Activated CD4-positive, alpha-beta memory T cell treated with anti-CD3 and anti-CD28 coated beads for 36 hours (primary cell): ENCODE results near the gene DHPS. TPM values are rescaled to one million over a fixed set of nuclear protein-coding genes. Genes with fewer than 3 reads are reported as not detected.
"Not testable (repeated sequence)": the region's sequence is repeated elsewhere in the genome, so short reads cannot be mapped to it uniquely, and the experiment has no call there.

Experiments used
- CTCF ChIA-PET: fragments of 350-600 bp; sonication (Branson Sonifier 250); formaldehyde crosslinking; loops from one replicate; lab custom pipeline; 2021; ENCODE audit warnings: antibody characterized with exemption, inconsistent platforms; lab: Charles Lee
- POLR2A ChIA-PET: fragments of 350-600 bp; sonication (Branson Sonifier 250); formaldehyde crosslinking; loops from one replicate; lab custom pipeline; 2021; ENCODE audit warnings: antibody characterized with exemption; lab: Charles Lee
- DNase-seq: peaks from one replicate; pipeline ENCODE4 v3.0.0-alpha.2; 2020
- H3K27ac Mint-ChIP-seq: one replicate; pipeline ENCODE4 v1.8.0; 2021; ENCODE audit warnings: mixed read lengths
- H3K27me3 Mint-ChIP-seq: one replicate; pipeline ENCODE4 v1.8.0; 2021; ENCODE audit warnings: mixed read lengths
- H3K36me3 Mint-ChIP-seq: one replicate; pipeline ENCODE4 v1.8.0; 2021; ENCODE audit warnings: mixed read lengths
- H3K4me1 Mint-ChIP-seq: one replicate; pipeline ENCODE4 v1.8.0; 2021; ENCODE audit warnings: low read depth, mixed read lengths
- H3K4me3 Mint-ChIP-seq: one replicate; pipeline ENCODE4 v1.8.0; 2021; ENCODE audit warnings: mild to moderate bottlenecking, mixed read lengths
- H3K9me3 Mint-ChIP-seq: one replicate; pipeline ENCODE4 v1.8.0; 2021; ENCODE audit warnings: mixed read lengths
- intact Hi-C: fragments of 100-400 bp; cut with micrococcal nuclease; formaldehyde crosslinking; loops from one replicate; pipeline ENCODE4 v1.15.1; 2023
- total RNA-seq, 2 experiments: library from RNA; stranded (reverse); gene quantifications; one replicate each; pipeline ENCODE4 v1.2.3, GENCODE V29; 2021

DHPS gene
- total RNA-seq, 2 experiments from 2014 or later = 126 to 127 TPM

DNA sequence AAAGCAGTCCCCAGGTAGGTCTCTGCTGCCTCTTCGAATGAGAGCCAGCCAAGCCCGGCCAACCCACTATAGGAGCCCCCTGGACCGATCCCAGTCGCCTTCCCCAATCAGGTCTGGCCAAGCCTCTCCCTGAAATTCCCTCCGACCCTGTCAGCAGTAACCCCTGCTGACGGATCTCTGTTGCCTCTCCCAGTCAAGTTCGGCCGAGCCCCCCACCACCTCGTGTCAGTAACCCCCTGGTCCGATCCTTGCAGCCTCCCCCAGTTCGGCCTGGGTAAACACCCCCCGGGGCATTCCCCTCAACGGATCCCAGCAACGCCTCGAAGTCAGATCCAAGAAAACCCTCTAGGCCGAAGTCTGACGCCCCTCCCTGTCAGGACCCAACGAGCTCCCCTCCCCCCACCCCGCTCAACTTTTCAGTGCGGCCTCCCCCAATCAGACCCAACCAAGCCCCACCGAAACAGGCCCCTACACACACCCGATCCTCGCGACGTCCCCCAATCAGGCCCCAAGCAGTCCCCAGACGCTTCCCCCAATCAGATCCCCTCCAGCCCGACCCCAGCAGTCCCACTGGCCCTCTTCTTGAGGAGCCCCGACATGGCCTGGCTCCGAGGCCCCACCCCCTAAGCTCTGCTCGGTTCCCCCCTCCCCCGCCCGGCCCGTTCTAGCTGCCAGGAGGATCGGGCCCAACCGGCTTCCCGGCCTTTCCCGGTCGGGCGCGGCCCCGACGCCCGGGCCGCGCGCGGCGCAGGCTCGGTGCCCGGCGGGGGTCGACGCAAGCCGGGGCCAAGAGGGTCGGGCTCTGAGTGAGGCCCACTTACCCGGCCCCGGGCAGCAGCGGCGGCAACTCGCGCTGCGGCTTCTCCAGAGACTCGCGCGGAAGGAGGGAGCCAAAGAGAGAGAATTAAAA, 40.2 kb upstream of the DHPS start:
- peak; percentile 63 for DNase-seq
- Mint-ChIP-seq H3K4me3 (peak overlapping the region; percentile 92), H3K4me1 (peaks cover 28% of the 10 kb centered on the region), H3K27me3 (no peaks in the 10 kb centered on the region), H3K36me3 (peaks cover 37% of the 10 kb centered on the region), H3K9me3 (no peaks in the 10 kb centered on the region), H3K27ac (peak overlapping the region; percentile 95)
- CTCF ChIA-PET = interaction anchor here (0.8 to 4.8 kb wide), 11 partner anchors 11 to 126 kb away, joined by 3 to 44 read pairs (median 5); partner anchors contain the start of genes JUNB and TRIR
- POLR2A ChIA-PET = interaction anchor here (0.6 to 3.8 kb wide), 10 partner anchors 10 to 211 kb away, joined by 3 to 73 read pairs (median 8); partner anchors contain the start of genes FARSA, FBXW9, GET3 and JUNB
- intact Hi-C loops = loop anchor here (1.0 to 5.0 kb wide), 5 partner anchors 15 to 215 kb away; partner anchors contain the start of genes CALR, DHPS, FBXW9 and GET3

DNA sequence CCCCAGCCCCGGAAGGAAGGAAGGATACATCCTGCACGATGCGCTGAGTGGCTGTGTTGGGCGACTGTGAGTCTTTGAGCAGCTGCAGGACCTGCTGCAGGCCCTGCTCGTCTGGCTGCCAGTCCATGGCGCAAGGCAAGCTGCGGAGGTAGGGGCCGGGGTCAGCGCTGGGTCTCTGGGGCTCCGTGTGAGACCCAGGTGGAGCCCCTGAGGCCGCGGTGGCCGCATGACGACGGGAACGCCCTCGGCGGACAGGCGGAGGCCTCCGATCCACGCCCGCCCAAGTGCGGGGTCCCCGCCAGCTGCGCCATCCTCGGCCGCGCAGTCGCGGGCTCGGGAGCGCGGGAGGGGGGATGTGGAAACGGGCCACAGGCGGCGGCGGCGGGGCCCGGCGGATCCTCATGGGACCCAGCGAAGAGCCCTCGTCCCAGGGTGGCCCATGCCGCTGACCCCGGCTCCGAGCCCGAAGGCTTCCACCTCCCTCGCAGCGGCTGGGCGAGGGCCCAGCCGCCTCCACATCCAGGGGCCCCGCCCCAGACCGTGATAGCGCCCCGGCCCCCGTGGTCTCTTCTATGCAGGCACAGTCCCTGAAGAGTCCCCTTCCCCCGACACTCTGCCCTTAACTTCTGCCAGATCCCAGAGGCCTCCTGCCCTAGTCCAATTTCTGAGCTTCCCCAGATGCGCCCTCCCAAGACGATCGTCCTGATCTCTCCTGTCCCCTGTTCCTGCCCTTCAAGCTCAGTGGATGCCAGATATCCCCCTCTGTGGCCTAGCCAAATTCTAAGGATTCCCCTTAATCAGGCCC, 39.4 kb upstream of the DHPS start:
- ChIA-PET CTCF (interaction anchor here (0.8 to 4.8 kb wide), 7 partner anchors 12 to 127 kb away, joined by 4 to 44 read pairs (median 5); partner anchors contain the start of gene TRIR), POLR2A (interaction anchor here (2.4 to 3.8 kb wide), 3 partner anchors 13 to 71 kb away, joined by 14 to 73 read pairs (median 24); partner anchors contain the start of genes FBXW9, JUNB and TRIR)
- peak; percentile 36 for DNase-seq
- H3K27me3 Mint-ChIP-seq = no peaks in the 10 kb centered on the region
- no peaks in the 10 kb centered on the region for H3K9me3 Mint-ChIP-seq
- peaks cover 37% of the 10 kb centered on the region for H3K36me3 Mint-ChIP-seq
- peaks cover 26% of the 10 kb centered on the region for H3K4me1 Mint-ChIP-seq
- intact Hi-C loops = loop anchor here (5.0 kb wide), 3 partner anchors 39 to 216 kb away; partner anchors contain the start of genes CALR, DHPS and JUNB
- H3K4me3 Mint-ChIP-seq = peak overlapping the region; percentile 85
- H3K27ac Mint-ChIP-seq = peak overlapping the region; percentile 91

DNA sequence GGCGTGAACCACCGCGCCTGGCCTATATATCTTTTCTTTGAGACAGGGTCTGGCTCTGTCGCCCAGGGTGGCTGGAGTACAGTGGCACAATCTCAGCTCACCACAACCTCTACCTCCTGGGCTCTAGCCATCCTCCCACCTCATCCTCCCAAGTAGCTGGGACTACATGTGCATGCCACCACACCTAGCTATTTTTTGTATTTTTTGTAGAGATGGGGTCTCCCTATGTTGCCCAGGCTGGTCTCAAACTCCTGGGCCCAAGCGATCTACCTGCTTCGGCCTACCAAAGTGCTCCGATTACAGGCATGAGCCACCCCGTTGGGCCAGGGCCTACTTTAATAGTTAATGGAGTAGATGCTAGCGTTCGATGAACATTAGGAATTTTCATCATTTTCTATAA, 38.6 kb upstream of the DHPS start:
- POLR2A ChIA-PET = no interaction called here
- H3K27me3 Mint-ChIP-seq = no peaks in the 10 kb centered on the region
- peak overlapping the region; percentile 82 for H3K27ac Mint-ChIP-seq

DNA sequence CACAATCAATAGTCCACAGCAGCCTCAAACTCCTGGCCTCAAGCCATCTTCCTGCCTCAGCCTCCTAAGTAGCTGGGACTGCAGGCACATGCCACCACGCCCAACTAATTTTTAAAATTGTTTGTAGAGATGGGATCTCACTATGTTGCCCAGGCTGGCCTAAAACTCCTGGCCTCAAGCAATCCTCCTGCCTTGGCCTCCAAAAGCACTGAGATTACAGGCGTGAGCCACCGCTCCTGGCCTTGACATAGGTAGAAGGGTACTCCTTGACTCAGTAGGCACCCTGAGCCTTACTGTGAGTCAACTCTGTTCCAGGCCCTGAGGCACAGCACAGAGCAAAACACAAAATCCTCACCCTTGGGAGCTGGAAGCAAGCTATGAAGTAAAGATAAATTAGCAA, 34.2 kb upstream of the DHPS start:
- no peak overlapping the region for H3K4me3 Mint-ChIP-seq

More for the DNA sequence above, 38.6 kb upstream of the DHPS start:
- CTCF ChIA-PET = interaction anchor here (1.6 to 4.8 kb wide), 3 partner anchors 13 to 76 kb away, joined by 4 to 44 read pairs (median 7); partner anchors contain the start of gene TRIR
- Mint-ChIP-seq H3K36me3 (peaks cover 41% of the 10 kb centered on the region), H3K9me3 (no peaks in the 10 kb centered on the region), H3K4me3 (peak overlapping the region; percentile 81), H3K4me1 (peaks cover 26% of the 10 kb centered on the region)
- no peak for DNase-seq
- intact Hi-C loops = loop anchor here (5.0 kb wide), 3 partner anchors 38 to 217 kb away; partner anchors contain the start of genes CALR, DHPS and JUNB

DNA sequence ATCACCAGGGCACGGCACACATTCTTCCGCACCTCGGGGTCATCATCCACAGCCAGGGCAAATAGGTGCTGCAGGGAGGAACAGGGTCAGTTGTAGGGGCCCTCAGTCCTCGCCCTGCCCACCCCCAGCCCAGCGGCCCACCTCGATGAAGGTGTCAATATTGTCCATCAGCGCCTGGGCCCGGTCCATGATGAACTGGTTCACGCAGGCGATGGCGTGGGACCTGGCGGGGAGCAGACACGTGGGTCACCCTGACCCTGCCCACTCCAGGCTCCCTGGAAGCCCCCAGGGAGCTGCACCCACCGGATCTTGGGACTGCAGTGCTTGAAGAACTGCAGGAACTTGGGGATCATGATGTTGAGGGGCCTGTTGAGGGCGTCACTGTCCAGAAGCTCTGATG, 33.4 kb upstream of the DHPS start:
- intact Hi-C loops = no loop called here
- peaks cover 10% of the 10 kb centered on the region for H3K4me1 Mint-ChIP-seq
- DNase-seq = no peak
- no peaks in the 10 kb centered on the region for H3K27me3 Mint-ChIP-seq
- H3K36me3 Mint-ChIP-seq = peaks cover 50% of the 10 kb centered on the region
- ChIA-PET CTCF (interaction anchor here (5.8 kb wide), 1 partner anchor 44 kb away, joined by 60 read pairs; no protein-coding TSS in a partner anchor), POLR2A (interaction anchor here (1.0 kb wide), 1 partner anchor 9 kb away, joined by 3 read pairs; the partner anchor contains the start of gene TNPO2)
- no peaks in the 10 kb centered on the region for H3K9me3 Mint-ChIP-seq
- H3K4me3 Mint-ChIP-seq = no peak overlapping the region
- no peak overlapping the region for H3K27ac Mint-ChIP-seq

More for the DNA sequence above, 34.2 kb upstream of the DHPS start:
- POLR2A ChIA-PET = interaction anchor here (1.0 kb wide), 1 partner anchor 8 kb away, joined by 3 read pairs; the partner anchor contains the start of gene TNPO2
- CTCF ChIA-PET = interaction anchor here (1.8 to 5.8 kb wide), 2 partner anchors 18 to 43 kb away, joined by 7 to 60 read pairs; no protein-coding TSS in a partner anchor
- Mint-ChIP-seq H3K9me3 (no peaks in the 10 kb centered on the region), H3K36me3 (peaks cover 48% of the 10 kb centered on the region), H3K27ac (no peak overlapping the region), H3K27me3 (no peaks in the 10 kb centered on the region), H3K4me1 (peaks cover 17% of the 10 kb centered on the region)
- DNase-seq = no peak
- intact Hi-C loops = no loop called here

DNA sequence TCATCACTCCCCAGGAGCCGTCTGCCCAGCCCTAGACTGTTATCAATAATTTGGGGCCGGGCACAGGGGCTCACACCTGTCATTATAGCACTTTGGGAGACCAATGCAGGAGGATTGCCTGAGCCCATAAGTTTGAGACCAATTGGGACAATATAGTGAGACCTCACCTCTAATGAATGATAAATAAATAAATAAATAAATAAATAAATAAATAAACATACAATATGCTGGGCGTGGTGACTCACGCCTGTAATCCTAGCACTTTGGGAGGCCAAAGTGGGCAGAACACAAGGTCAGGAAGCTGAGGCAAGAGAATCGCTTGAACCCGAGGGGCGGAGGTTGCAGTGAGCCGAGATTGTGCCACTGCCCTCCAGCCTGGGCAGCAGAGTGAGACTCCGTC, 31.6 kb upstream of the DHPS start:
- H3K4me1 Mint-ChIP-seq, intact Hi-C loops, H3K4me3 Mint-ChIP-seq, H3K27me3 Mint-ChIP-seq, DNase-seq, CTCF ChIA-PET, POLR2A ChIA-PET, H3K27ac Mint-ChIP-seq, H3K9me3 Mint-ChIP-seq: not testable (repeated sequence)
- H3K36me3 Mint-ChIP-seq = peaks cover 41% of the 10 kb centered on the region

DNA sequence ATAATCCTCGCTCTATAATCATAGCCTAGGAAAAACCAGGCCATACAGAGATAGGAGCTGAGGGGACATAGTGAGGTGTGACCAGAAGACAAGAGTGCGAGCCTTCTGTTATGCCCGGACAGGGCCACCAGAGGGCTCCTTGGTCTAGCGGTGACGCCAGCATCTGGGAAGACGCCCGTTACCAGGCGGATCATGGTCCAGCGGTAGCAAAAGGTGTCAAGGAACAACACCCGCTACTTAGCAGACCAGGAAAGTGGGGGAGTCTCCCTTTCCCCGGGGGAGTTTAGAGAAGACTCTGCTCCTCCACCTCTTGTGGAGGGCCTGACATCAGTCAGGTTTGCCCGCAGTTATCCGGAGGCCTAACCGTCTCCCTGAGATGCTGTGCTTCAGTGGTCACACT, 30.4 kb upstream of the DHPS start:
- H3K36me3 Mint-ChIP-seq = peaks cover 43% of the 10 kb centered on the region
- H3K4me1 Mint-ChIP-seq, intact Hi-C loops, H3K4me3 Mint-ChIP-seq, H3K27ac Mint-ChIP-seq, CTCF ChIA-PET, POLR2A ChIA-PET, H3K9me3 Mint-ChIP-seq, H3K27me3 Mint-ChIP-seq: not testable (repeated sequence)
- peak; percentile 40 for DNase-seq

DNA sequence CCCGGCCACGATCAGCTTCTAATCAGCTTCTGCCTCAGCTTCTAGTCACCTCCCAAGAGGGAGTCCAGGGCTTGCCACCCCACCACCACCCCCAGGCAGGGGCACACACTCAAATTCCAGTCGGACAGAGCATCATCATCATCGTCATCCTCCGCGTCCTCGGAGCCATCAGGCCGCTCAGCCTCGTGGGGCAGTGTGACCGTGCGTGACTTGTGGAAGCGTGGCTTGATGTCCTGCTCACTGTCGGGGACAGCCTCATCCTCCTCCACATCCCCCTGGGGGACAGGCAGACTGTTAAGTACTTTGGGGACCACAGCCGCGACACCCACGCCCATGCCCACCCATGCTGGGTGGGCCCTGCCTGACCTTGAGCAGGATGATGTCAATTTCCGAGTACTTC, 29.5 kb upstream of the DHPS start:
- Mint-ChIP-seq H3K27ac (no peak overlapping the region), H3K9me3 (no peaks in the 10 kb centered on the region), H3K27me3 (no peaks in the 10 kb centered on the region), H3K36me3 (peaks cover 47% of the 10 kb centered on the region), H3K4me3 (no peak overlapping the region), H3K4me1 (no peaks in the 10 kb centered on the region)
- ChIA-PET POLR2A (no interaction called here), CTCF (interaction anchor here (1.4 kb wide), 1 partner anchor 47 kb away, joined by 4 read pairs; no protein-coding TSS in a partner anchor)
- no peak for DNase-seq
- intact Hi-C loops = no loop called here

DNA sequence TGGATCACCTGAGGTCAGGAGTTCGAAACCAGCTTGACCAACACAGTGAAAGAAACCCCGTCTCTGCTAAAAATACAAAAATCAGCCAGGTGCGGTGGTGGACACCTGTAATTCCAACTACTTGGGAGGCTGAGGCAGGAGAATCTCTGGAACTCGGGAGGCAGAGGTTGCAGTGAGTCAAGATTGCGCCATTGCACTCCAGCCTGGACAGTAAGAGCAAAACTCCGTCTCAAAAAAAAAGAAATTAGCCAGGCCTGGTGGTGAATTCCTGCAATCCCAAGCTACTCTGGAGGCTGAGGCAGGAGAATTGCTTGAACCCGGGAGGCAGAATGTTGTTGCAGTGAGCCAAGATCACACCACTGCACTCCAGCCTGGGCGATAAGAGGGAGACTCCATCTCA, 27.0 kb upstream of the DHPS start:
- Mint-ChIP-seq H3K27me3 (no peaks in the 10 kb centered on the region), H3K27ac (no peak overlapping the region), H3K4me1 (no peaks in the 10 kb centered on the region), H3K36me3 (peaks cover 50% of the 10 kb centered on the region), H3K4me3 (no peak overlapping the region), H3K9me3 (no peaks in the 10 kb centered on the region)
- no peak for DNase-seq
- intact Hi-C loops = no loop called here
- POLR2A ChIA-PET = interaction anchor here (0.6 kb wide), 1 partner anchor 26 kb away, joined by 3 read pairs; no protein-coding TSS in a partner anchor
- CTCF ChIA-PET = interaction anchor here (0.6 to 1.0 kb wide), 2 partner anchors 15 to 88 kb away, joined by 3 read pairs; no protein-coding TSS in a partner anchor

DNA sequence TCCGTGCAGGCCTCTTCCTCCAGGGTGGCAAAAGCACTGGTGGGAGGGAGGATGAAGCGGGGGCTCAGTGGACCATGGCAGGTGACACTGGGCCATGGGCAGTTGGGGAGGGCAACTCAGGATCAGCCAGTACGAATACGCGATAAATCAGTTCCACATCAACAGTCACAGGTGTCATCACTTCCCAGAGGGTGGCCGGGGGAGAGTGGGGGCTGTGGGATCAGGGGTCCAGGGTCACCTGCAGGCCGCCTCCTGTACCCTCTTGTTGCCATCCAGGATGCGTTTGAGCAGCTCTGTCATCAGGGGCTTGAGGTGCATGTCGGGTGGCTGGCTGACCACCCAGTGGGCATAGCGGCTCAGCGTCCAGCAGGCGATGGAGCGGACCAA, 24.6 kb upstream of the DHPS start:
- intact Hi-C loops = no loop called here
- H3K9me3 Mint-ChIP-seq = no peaks in the 10 kb centered on the region
- CTCF ChIA-PET = no interaction called here

DNA sequence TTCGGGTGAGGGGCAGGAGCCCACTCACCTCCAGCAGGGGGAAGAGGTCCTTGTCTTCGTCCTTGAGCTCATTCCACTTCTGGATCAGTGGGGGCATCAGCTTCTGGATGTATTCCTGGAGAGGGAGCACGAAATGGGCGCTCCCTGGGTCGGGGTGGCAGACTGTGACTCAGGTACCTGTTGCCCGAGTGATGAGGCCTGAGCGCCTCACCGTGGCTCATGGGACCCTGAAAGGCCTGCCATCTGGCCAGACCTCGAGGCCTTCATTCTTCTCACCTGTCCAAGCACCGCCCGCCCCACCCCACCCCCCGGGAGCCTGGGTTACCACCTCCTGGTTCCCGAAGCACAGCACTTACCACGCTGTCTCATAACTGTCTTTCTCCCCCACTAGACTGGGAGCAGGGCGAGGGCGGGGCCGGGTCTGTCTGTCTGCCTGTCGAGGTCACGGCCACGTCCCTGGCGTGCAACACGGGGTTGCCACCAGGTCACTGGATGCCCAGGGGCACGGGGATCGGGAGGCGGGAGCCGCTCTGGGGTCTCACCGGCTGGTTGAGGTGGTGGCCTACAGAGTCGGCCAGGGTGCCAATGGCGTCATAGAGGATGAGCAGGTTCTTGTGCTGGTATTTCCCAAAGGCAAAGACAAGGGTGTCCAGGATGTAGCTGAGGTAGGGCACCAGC, 24.1 kb upstream of the DHPS start:
- H3K36me3 Mint-ChIP-seq = peaks cover 52% of the 10 kb centered on the region
- no peak overlapping the region for H3K4me3 Mint-ChIP-seq
- ChIA-PET POLR2A (no interaction called here), CTCF (no interaction called here)
- no peaks in the 10 kb centered on the region for H3K4me1 Mint-ChIP-seq
- no peak for DNase-seq
- H3K27me3 Mint-ChIP-seq = no peaks in the 10 kb centered on the region
- no peak overlapping the region for H3K27ac Mint-ChIP-seq
- intact Hi-C loops = no loop called here
- H3K9me3 Mint-ChIP-seq = no peaks in the 10 kb centered on the region

More for the DNA sequence above, 24.6 kb upstream of the DHPS start:
- H3K27me3 Mint-ChIP-seq = no peaks in the 10 kb centered on the region
- H3K27ac Mint-ChIP-seq = no peak overlapping the region
- H3K4me1 Mint-ChIP-seq = no peaks in the 10 kb centered on the region
- POLR2A ChIA-PET = interaction anchor here (0.6 kb wide), 1 partner anchor 16 kb away, joined by 3 read pairs; no protein-coding TSS in a partner anchor
- peaks cover 51% of the 10 kb centered on the region for H3K36me3 Mint-ChIP-seq
- no peak overlapping the region for H3K4me3 Mint-ChIP-seq
- no peak for DNase-seq
